ENCODE results near the gene REP15.

DNA sequence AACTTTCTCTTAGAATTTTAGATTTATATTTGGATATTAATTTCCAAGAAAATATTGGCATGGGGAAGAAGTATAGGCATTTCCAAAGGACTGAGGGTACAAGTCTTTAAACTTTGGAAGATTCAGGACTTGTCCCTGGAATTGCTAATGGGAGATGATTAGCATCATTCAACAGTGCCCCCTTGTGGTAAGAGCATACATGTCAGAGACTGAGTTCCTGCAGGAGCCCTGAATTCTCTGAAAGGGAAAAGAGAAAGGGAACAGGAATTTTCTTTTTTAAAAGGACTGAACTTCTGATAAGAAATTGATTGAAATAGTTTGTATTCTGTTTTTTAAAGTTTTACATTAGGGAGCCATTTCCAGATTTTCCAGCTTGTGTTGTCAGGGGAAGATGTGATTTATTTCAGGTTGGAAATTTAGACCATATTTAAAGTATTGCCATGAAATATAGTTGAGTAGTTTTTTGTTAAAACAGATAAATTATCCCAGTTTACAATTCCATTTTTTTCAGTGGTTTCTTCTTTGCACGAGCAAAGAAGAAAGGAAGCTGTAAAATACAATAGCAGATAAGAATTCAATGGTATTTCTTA is 44.0 kb upstream of the REP15 start:
- no peak for TF ChIP-seq POLR2A (IDR thresholded peaks at IDR 0.05)
- TF ChIP-seq, protein P1, sequence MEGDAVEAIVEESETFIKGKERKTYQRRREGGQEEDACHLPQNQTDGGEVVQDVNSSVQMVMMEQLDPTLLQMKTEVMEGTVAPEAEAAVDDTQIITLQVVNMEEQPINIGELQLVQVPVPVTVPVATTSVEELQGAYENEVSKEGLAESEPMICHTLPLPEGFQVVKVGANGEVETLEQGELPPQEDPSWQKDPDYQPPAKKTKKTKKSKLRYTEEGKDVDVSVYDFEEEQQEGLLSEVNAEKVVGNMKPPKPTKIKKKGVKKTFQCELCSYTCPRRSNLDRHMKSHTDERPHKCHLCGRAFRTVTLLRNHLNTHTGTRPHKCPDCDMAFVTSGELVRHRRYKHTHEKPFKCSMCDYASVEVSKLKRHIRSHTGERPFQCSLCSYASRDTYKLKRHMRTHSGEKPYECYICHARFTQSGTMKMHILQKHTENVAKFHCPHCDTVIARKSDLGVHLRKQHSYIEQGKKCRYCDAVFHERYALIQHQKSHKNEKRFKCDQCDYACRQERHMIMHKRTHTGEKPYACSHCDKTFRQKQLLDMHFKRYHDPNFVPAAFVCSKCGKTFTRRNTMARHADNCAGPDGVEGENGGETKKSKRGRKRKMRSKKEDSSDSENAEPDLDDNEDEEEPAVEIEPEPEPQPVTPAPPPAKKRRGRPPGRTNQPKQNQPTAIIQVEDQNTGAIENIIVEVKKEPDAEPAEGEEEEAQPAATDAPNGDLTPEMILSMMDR (IDR thresholded peaks at IDR 0.05): peak; percentile 75 to 84 (median 82)

Measured in gastroesophageal sphincter (tissue), 3 donors.